SK-N-SH (cell line): ENCODE measurements around the gene PCSK9. TPM values are rescaled to one million over a fixed set of nuclear protein-coding genes. Genes with fewer than 3 reads are reported as not detected.

Experiments
- CTCF ChIA-PET: fragments of 300-600, 350-600 bp; formaldehyde crosslinking; extraction: SDS; loops from one replicate; lab custom pipeline; 2021; lab: Yijun Ruan, JAX
- POLR2A ChIA-PET: fragments of 350-600 bp; sonication (Branson Sonifier 250); formaldehyde crosslinking; extraction: SDS; loops from one replicate; lab custom pipeline; 2020; ENCODE audit warnings: antibody characterized with exemption, inconsistent platforms; lab: Yijun Ruan, JAX
- DNase-seq: peaks from one replicate; pipeline ENCODE4 v3.0.0; 2012
- H2AFZ ChIP-seq: fragments of 200-600 bp; sonication (generic); 2 replicates; pipeline ENCODE4 v1.8.1; 2016; ENCODE audit warnings: antibody characterized with exemption, mild to moderate bottlenecking, low read depth
- H3F3A ChIP-seq: fragments of 200-600 bp; sonication (generic); replicated peaks from 2 replicates; pipeline ENCODE3; 2016; ENCODE audit warnings: antibody characterized with exemption, mild to moderate bottlenecking; ENCODE audit not compliant: insufficient read depth
- H3K27ac ChIP-seq, 2 experiments: fragments of 200-500 bp in 1 of 2; fragments of 200-600 bp in 1 of 2; sonication (Bioruptor generic) in 1 of 2; sonication (generic), shearing (Covaris generic) in 1 of 2; 2 replicates each; pipeline versions ENCODE4 v1.5.1 to v1.6.1; 2014 to 2016; ENCODE audit warnings: low read depth in 2 of 2, inconsistent platforms in 1 of 2, low read length in 1 of 2, mild to moderate bottlenecking in 1 of 2, mixed read lengths in 1 of 2
- H3K27me3 ChIP-seq: fragments of 200-600 bp; sonication (generic), shearing (Covaris generic); 2 replicates; pipeline ENCODE4 v1.6.1; 2016; ENCODE audit warnings: mixed run types; ENCODE audit not compliant: insufficient read depth
- H3K36me3 ChIP-seq, 2 experiments: fragments of 200-500 bp in 1 of 2; fragments of 200-600 bp in 1 of 2; sonication (Bioruptor generic) in 1 of 2; sonication (generic) in 1 of 2; replicated peaks in 1 of 2; 2 replicates each; pipeline versions ENCODE3 to v1.5.1; 2014 to 2016; ENCODE audit warnings: low read length in 1 of 2, mild to moderate bottlenecking in 1 of 2; ENCODE audit not compliant: insufficient read depth in 2 of 2, control insufficient read depth in 1 of 2
- H3K4me1 ChIP-seq, 2 experiments: fragments of 200-500 bp in 1 of 2; fragments of 200-600 bp in 1 of 2; sonication (Bioruptor generic) in 1 of 2; sonication (generic), shearing (Covaris generic) in 1 of 2; 2 replicates each; pipeline versions ENCODE4 v1.5.1 to v1.6.1; 2014 to 2016; ENCODE audit warnings: low read depth in 1 of 2, low read length in 1 of 2, mixed run types in 1 of 2; ENCODE audit not compliant: insufficient read depth in 2 of 2, control insufficient read depth in 1 of 2
- H3K4me2 ChIP-seq: fragments of 200-600 bp; sonication (generic), shearing (Covaris generic); 2 replicates; pipeline ENCODE4 v1.6.1; 2017; ENCODE audit warnings: mixed run types
- H3K4me3 ChIP-seq, 2 experiments: fragments of 200-500 bp in 1 of 2; fragments of 200-600 bp in 1 of 2; sonication (Bioruptor generic) in 1 of 2; sonication (generic), shearing (Covaris generic) in 1 of 2; 2 replicates each; pipeline versions ENCODE4 v1.5.1 to v1.8.1; 2014 to 2016; ENCODE audit warnings: low read depth in 2 of 2, inconsistent platforms in 1 of 2, low read length in 1 of 2, mild to moderate bottlenecking in 1 of 2, mixed read lengths in 1 of 2, moderate library complexity in 1 of 2
- H3K79me2 ChIP-seq: fragments of 200-600 bp; sonication (generic); 2 replicates; pipeline ENCODE4 v1.8.1; 2017; ENCODE audit warnings: mild to moderate bottlenecking; ENCODE audit not compliant: insufficient read depth
- H3K9ac ChIP-seq: fragments of 200-600 bp; sonication (generic); 2 replicates; pipeline ENCODE4 v1.6.1; 2017; ENCODE audit warnings: mixed run types
- H3K9me2 ChIP-seq: fragments of 200-600 bp; sonication (generic); 2 replicates; pipeline ENCODE4 v1.6.1; 2017; ENCODE audit warnings: mixed run types
- H3K9me3 ChIP-seq: fragments of 200-600 bp; sonication (generic); 2 replicates; pipeline ENCODE4 v1.6.1; 2017; ENCODE audit warnings: mixed run types, mild to moderate bottlenecking, moderate library complexity
- H4K20me1 ChIP-seq: fragments of 200-600 bp; sonication (generic); 2 replicates; pipeline ENCODE4 v1.6.1; 2017; ENCODE audit warnings: mild to moderate bottlenecking, mixed run types; ENCODE audit not compliant: insufficient read depth
- ELF1 ChIP-seq: IDR thresholded peaks from 2 replicates; pipeline ENCODE4 v1.4.0; 2012
- EZH2phosphoT487 ChIP-seq: fragments of 200-600 bp; sonication (generic); IDR thresholded peaks from 2 replicates; pipeline ENCODE4 v1.6.1; 2017; ENCODE audit warnings: low read depth, mixed run types, mild to moderate bottlenecking, antibody characterized with exemption, moderate library complexity, borderline replicate concordance
- FOSL2 ChIP-seq: IDR thresholded peaks from 2 replicates; pipeline ENCODE4 v1.4.0; 2012; ENCODE audit warnings: low read depth, mild to moderate bottlenecking, moderate library complexity, borderline replicate concordance
- FOXJ3 ChIP-seq: sonication (generic); formaldehyde crosslinking; IDR thresholded peaks from 2 replicates; pipeline ENCODE4 v1.5.1; 2020; ENCODE audit warnings: mild to moderate bottlenecking, missing genetic modification reagents
- GATA2 ChIP-seq: sonication (generic); formaldehyde crosslinking; IDR thresholded peaks from 2 replicates; pipeline ENCODE4 v1.5.0; 2020; ENCODE audit warnings: mild to moderate bottlenecking, missing genetic modification reagents
- MXI1 ChIP-seq: IDR thresholded peaks from 2 replicates; pipeline ENCODE4 v1.6.1; 2012; ENCODE audit warnings: mild to moderate bottlenecking, low read depth, low read length, improper control_type of control experiment
- NFIC ChIP-seq: IDR thresholded peaks from 2 replicates; pipeline ENCODE4 v1.4.0; 2012; ENCODE audit warnings: borderline replicate concordance
- RCOR1 ChIP-seq: fragments of 150-350 bp; IDR thresholded peaks from 2 replicates; pipeline ENCODE4 v1.6.1; 2017; ENCODE audit warnings: antibody characterized with exemption, low read length
- RXRA ChIP-seq: IDR thresholded peaks from 2 replicates; pipeline ENCODE4 v1.4.0; 2012; ENCODE audit warnings: low read depth, mild to moderate bottlenecking, borderline replicate concordance
- SMC3 ChIP-seq: IDR thresholded peaks from 2 replicates; pipeline ENCODE4 v1.6.1; 2012; ENCODE audit warnings: low read depth, low read length, improper control_type of control experiment
- TEAD4 ChIP-seq: IDR thresholded peaks from 2 replicates; pipeline ENCODE4 v1.4.0; 2012; ENCODE audit warnings: mild to moderate bottlenecking, borderline replicate concordance; ENCODE audit not compliant: insufficient read depth
- WGBS: methylation state at CpG from one replicate; pipeline ENCODE4 v1.1.6; 2017; ENCODE audit warnings: low lambda C conversion rate; 5-methylcytosine and 5-hydroxymethylcytosine counted together
- polyA plus RNA-seq, 3 experiments: library from polyadenylated mRNA; depleted of rRNA; stranded (reverse); fragments of >200 nt; gene quantifications; 2 replicates each; pipeline ENCODE4 v1.2.3, GENCODE V29; 2012
- TF ChIP-seq, protein P1 (sequence below): IDR thresholded peaks from 2 replicates; pipeline ENCODE4 v1.4.0; 2012; ENCODE audit warnings: low read depth
- TF ChIP-seq, protein P2 (sequence below): IDR thresholded peaks from 2 replicates; pipeline ENCODE4 v1.4.0; 2012; ENCODE audit warnings: low read depth, borderline replicate concordance
- TF ChIP-seq, protein P3 (sequence below): IDR thresholded peaks from 2 replicates; pipeline ENCODE4; 2012
- TF ChIP-seq, protein P4 (sequence below): fragments of 150-350 bp; IDR thresholded peaks from 2 replicates; pipeline ENCODE4 v1.6.1; 2016; ENCODE audit warnings: mild to moderate bottlenecking, low read depth, low read length

The PCSK9 gene
- polyA plus RNA-seq, 1 of the 3 experiments (the other 2 are of a cell fraction) = 0.02 TPM

DNA sequence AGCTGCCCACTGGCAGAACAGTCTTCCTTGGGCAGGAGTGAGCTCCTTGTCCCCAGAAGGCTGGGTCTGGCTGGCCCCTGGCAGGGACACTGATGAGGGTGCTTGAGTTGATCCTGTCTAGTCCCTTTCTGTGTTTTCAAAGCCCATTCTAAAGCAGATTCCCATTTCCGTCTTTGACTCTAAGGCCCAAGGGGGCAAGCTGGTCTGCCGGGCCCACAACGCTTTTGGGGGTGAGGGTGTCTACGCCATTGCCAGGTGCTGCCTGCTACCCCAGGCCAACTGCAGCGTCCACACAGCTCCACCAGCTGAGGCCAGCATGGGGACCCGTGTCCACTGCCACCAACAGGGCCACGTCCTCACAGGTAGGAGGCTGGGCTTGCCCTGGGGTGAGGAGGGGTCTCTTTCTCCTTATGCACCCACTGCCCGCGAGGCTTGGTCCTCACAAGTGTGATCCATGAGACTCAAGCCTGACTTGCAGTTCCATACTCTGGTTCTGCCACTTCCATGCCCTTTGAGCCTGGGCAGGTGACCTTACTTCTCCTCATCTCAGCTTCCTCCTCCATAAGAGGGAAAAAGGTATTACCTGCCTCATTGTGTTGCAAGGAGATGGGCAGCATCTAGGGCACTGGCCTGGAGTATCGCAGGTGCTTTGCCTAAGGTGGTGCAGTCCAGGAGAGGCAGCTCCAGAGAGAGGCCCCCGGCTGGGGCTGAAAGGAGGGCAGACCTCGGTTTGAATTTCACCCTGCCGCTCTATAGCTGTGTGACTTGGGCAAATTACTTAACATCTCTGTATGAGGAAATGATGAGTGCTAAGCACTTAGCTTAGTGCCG is 20.2 kb downstream of the PCSK9 start:
- no peak overlapping the region for H3K4me3 ChIP-seq
- POLR2A ChIA-PET = interaction anchor here (0.7 kb wide), 1 partner anchor 8 kb away, joined by 3 read pairs; no protein-coding TSS in a partner anchor
- CTCF ChIA-PET = interaction anchor here (1.4 to 3.4 kb wide), 3 partner anchors 10 to 38 kb away, joined by 4 to 15 read pairs (median 12); no protein-coding TSS in a partner anchor
- DNase-seq = no peak
- no peaks in the 10 kb centered on the region for H3F3A ChIP-seq
- H2AFZ ChIP-seq = no peak overlapping the region
- no peaks in the 10 kb centered on the region for H3K9me3 ChIP-seq
- H3K4me2 ChIP-seq = no peak overlapping the region
- H3K79me2 ChIP-seq = no peaks in the 10 kb centered on the region
- H3K4me1 ChIP-seq = peaks cover 0 to 14% of the 10 kb centered on the region in 2 experiments; a peak in 2 of 4 replicates
- no peaks in the 10 kb centered on the region for H4K20me1 ChIP-seq
- WGBS = 64% methylated on average over 6 of the region's 14 CpGs
- TF ChIP-seq, protein P1, sequence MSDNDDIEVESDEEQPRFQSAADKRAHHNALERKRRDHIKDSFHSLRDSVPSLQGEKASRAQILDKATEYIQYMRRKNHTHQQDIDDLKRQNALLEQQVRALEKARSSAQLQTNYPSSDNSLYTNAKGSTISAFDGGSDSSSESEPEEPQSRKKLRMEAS = no peak
- TF ChIP-seq FOXJ3 (CRISPR knock-in tag) (no peak), MXI1 (no peak), NFIC (no peak), RXRA (no peak), RCOR1 (no peak), ELF1 (no peak), TEAD4 (no peak), EZH2phosphoT487 (no peak), FOSL2 (no peak), GATA2 (CRISPR knock-in tag) (no peak), SMC3 (no peak)
- TF ChIP-seq, protein P2, sequence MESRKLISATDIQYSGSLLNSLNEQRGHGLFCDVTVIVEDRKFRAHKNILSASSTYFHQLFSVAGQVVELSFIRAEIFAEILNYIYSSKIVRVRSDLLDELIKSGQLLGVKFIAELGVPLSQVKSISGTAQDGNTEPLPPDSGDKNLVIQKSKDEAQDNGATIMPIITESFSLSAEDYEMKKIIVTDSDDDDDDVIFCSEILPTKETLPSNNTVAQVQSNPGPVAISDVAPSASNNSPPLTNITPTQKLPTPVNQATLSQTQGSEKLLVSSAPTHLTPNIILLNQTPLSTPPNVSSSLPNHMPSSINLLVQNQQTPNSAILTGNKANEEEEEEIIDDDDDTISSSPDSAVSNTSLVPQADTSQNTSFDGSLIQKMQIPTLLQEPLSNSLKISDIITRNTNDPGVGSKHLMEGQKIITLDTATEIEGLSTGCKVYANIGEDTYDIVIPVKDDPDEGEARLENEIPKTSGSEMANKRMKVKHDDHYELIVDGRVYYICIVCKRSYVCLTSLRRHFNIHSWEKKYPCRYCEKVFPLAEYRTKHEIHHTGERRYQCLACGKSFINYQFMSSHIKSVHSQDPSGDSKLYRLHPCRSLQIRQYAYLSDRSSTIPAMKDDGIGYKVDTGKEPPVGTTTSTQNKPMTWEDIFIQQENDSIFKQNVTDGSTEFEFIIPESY = no peak
- TF ChIP-seq, protein P3, sequence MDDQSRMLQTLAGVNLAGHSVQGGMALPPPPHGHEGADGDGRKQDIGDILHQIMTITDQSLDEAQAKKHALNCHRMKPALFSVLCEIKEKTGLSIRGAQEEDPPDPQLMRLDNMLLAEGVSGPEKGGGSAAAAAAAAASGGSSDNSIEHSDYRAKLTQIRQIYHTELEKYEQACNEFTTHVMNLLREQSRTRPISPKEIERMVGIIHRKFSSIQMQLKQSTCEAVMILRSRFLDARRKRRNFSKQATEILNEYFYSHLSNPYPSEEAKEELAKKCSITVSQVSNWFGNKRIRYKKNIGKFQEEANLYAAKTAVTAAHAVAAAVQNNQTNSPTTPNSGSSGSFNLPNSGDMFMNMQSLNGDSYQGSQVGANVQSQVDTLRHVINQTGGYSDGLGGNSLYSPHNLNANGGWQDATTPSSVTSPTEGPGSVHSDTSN = no peak
- TF ChIP-seq, protein P4, sequence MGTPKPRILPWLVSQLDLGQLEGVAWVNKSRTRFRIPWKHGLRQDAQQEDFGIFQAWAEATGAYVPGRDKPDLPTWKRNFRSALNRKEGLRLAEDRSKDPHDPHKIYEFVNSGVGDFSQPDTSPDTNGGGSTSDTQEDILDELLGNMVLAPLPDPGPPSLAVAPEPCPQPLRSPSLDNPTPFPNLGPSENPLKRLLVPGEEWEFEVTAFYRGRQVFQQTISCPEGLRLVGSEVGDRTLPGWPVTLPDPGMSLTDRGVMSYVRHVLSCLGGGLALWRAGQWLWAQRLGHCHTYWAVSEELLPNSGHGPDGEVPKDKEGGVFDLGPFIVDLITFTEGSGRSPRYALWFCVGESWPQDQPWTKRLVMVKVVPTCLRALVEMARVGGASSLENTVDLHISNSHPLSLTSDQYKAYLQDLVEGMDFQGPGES = no peak
- H3K27ac ChIP-seq = no peak overlapping the region
- H3K36me3 ChIP-seq = no peaks in the 10 kb centered on the region
- H3K27me3 ChIP-seq = no peaks in the 10 kb centered on the region
- no peaks in the 10 kb centered on the region for H3K9me2 ChIP-seq
- no peak overlapping the region for H3K9ac ChIP-seq
